Choroid plexus epithelial cell (primary cell): ENCODE data around the gene DIP2A.

Source experiments
- DNase-seq: peaks from one replicate; pipeline ENCODE4 v3.0.0-alpha.2; 2010; ENCODE audit warnings: low read depth
- H3K4me3 ChIP-seq: 2 replicates; pipeline ENCODE4 v1.5.1; 2011; ENCODE audit warnings: low read depth, mild to moderate bottlenecking, control low read depth, low read length, moderate library complexity
- CTCF ChIP-seq: conservative IDR thresholded peaks from 2 replicates; pipeline ENCODE4 v1.5.1; 2011; ENCODE audit warnings: low read depth, mild to moderate bottlenecking, control low read depth, inconsistent platforms, low read length, moderate library complexity

Gene DIP2A

GRCh38 chr21:46551636-46552241 is 93.0 kb downstream of the DIP2A start:
- no peak for DNase-seq
- no peak overlapping the region for H3K4me3 ChIP-seq

GRCh38 chr21:46552274-46552673 is 93.6 kb downstream of the DIP2A start:
- no peak overlapping the region for H3K4me3 ChIP-seq
- no peak for TF ChIP-seq CTCF
- no peak for DNase-seq

More at GRCh38 chr21:46551636-46552241, 93.0 kb downstream of the DIP2A start:
- no peak for TF ChIP-seq CTCF

- no peak for DNase-seq
- no peak overlapping the region for H3K4me3 ChIP-seq
- no peak for TF ChIP-seq CTCF
These were observed 94.2 kb downstream of the DIP2A start for GRCh38 chr21:46552865-46553379.

- no peak for DNase-seq
- H3K4me3 ChIP-seq = no peak overlapping the region
- no peak for TF ChIP-seq CTCF
These were observed 95.3 kb downstream of the DIP2A start for GRCh38 chr21:46553993-46554392.

- DNase-seq = no peak
- H3K4me3 ChIP-seq = no peak overlapping the region
- no peak for TF ChIP-seq CTCF
These were observed 95.9 kb downstream of the DIP2A start for GRCh38 chr21:46554431-46555224.

- TF ChIP-seq CTCF = no peak
- no peak for DNase-seq
- H3K4me3 ChIP-seq = no peak overlapping the region
These were observed 96.5 kb downstream of the DIP2A start for GRCh38 chr21:46555225-46555617.

GRCh38 chr21:46555678-46556077 is 97.0 kb downstream of the DIP2A start:
- DNase-seq = no peak
- H3K4me3 ChIP-seq = no peak overlapping the region
- no peak for TF ChIP-seq CTCF
